OCI-LY3 (cell line): Measurements from ENCODE around the gene CH25H.

Experiments
- CTCF ChIP-seq: fragments of 200-600, 300-600 bp; sonication (generic); IDR thresholded peaks from 2 replicates; pipeline ENCODE4 v1.5.1; 2014; ENCODE audit warnings: antibody characterized with exemption, low read length, low read depth
- EZH2phosphoT487 ChIP-seq: fragments of 200-600 bp; shearing (Covaris generic); IDR thresholded peaks from 2 replicates; pipeline ENCODE4 v1.6.1; 2018; ENCODE audit warnings: antibody characterized with exemption, mixed run types, low read depth

GRCh38 chr10:89252225-89252585 lies 45.1 kb upstream of the CH25H start:
- no peak for TF ChIP-seq CTCF
- no peak for TF ChIP-seq EZH2phosphoT487
